Esophagus muscularis mucosa (tissue), 3 donors: ENCODE measurements around the gene RALGAPB.

Source experiments
- CTCF ChIP-seq, 3 experiments: fragments of 200-600 bp in 2 of 3; fragments of 450-650 bp in 1 of 3; sonication (generic) in 2 of 3; IDR thresholded peaks; one replicate each; pipeline ENCODE4 v1.5.1; 2017 to 2019; ENCODE audit warnings: antibody characterized with exemption in 3 of 3, mild to moderate bottlenecking in 2 of 3, moderate library complexity in 1 of 3
- POLR2A ChIP-seq: fragments of 450-650 bp; IDR thresholded peaks from one replicate; pipeline ENCODE4 v1.6.1; 2017; ENCODE audit warnings: antibody characterized with exemption, moderate library complexity, mild to moderate bottlenecking, low read depth

DNA sequence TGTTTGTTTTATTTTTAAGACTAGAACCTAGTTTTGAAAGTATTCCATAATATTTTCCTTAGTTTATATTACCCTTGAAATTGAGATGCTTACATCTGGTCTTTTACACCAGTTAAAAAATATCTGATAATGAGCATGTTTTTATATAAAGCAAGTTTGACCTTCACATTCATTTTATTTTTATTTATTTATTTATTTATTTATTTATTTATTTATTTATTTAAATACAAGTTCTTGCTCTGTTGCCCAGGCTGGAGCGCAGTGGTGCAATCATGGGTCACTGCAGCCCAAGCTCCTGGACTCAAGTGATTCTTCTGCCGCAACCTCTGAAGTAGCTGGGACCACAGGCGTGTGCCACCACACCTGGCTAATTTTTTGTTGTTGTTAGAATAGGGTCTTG, 55.5 kb downstream of the RALGAPB start:
- no peak for TF ChIP-seq CTCF (IDR thresholded peaks at IDR 0.05)
- no peak for TF ChIP-seq POLR2A
